OCI-LY7 (cell line): Measurements from ENCODE around the gene TMEM258.

Experiments used
- EZH2phosphoT487 ChIP-seq: fragments of 200-600 bp; sonication (generic); IDR thresholded peaks from 2 replicates; pipeline ENCODE4 v1.6.1; 2018; ENCODE audit warnings: low read depth, borderline replicate concordance, mild to moderate bottlenecking, mixed run types, antibody characterized with exemption, low read length, moderate library complexity, mixed read lengths
- TF ChIP-seq, protein P1 (sequence below): fragments of 200-600 bp; sonication (generic); conservative IDR thresholded peaks from 2 replicates; pipeline ENCODE4 v1.5.1; 2014; ENCODE audit warnings: mild to moderate bottlenecking, antibody characterized with exemption, low read length, moderate library complexity, mixed read lengths

- TF ChIP-seq, protein P1, sequence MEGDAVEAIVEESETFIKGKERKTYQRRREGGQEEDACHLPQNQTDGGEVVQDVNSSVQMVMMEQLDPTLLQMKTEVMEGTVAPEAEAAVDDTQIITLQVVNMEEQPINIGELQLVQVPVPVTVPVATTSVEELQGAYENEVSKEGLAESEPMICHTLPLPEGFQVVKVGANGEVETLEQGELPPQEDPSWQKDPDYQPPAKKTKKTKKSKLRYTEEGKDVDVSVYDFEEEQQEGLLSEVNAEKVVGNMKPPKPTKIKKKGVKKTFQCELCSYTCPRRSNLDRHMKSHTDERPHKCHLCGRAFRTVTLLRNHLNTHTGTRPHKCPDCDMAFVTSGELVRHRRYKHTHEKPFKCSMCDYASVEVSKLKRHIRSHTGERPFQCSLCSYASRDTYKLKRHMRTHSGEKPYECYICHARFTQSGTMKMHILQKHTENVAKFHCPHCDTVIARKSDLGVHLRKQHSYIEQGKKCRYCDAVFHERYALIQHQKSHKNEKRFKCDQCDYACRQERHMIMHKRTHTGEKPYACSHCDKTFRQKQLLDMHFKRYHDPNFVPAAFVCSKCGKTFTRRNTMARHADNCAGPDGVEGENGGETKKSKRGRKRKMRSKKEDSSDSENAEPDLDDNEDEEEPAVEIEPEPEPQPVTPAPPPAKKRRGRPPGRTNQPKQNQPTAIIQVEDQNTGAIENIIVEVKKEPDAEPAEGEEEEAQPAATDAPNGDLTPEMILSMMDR = no peak
- TF ChIP-seq EZH2phosphoT487 = no peak
Measured at GRCh38 chr11:61769946-61770683, 22.3 kb downstream of the TMEM258 start.
